ENCODE data around the gene PCOLCE2.

DNA sequence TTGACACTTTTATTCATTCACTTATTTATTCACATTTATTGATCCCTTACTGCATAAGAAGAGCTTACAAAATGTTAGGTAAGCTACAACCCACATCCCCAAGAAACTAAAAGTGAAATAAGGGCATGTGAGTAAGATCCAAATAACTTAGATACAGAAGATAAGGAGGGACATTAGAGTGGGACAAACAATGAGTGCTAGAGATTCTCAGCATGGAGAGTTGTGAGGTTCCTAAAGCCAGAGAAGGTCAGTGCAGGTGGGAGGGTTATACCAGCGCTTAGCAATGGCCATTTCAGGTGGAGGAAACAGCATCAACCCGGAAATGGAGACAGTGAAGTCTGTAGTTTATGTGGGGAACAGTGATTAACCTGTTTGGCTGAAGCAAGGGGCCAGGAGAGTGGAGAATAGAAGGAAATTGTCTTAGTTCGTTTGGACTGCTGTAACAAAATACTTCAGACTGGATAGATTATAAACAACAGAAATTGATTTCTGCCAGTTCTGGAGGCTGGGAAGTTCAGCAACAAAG is 25.5 kb upstream of the PCOLCE2 start:
- TF ChIP-seq CEBPB (IDR thresholded peaks at IDR 0.05; ENCODE audit: borderline replicate concordance in 1 of 2, low read depth in 2 of 2, low read length in 2 of 2) = no peak
- no peak for TF ChIP-seq RAD21 (IDR thresholded peaks at IDR 0.05; ENCODE audit: insufficient read depth, low read depth, low read length)
- TF ChIP-seq EP300 (IDR thresholded peaks at IDR 0.05; ENCODE audit: borderline replicate concordance in 1 of 2, control insufficient read depth in 1 of 2, low read depth in 2 of 2, low read length in 2 of 2) = no peak
- TF ChIP-seq KAT2A (conservative IDR thresholded peaks at IDR 0.05; ENCODE audit: control insufficient read depth, low read depth, low read length) = no peak
- TF ChIP-seq NFIC (IDR thresholded peaks at IDR 0.05; ENCODE audit: low read depth, low read length) = no peak
- TF ChIP-seq, protein P1, sequence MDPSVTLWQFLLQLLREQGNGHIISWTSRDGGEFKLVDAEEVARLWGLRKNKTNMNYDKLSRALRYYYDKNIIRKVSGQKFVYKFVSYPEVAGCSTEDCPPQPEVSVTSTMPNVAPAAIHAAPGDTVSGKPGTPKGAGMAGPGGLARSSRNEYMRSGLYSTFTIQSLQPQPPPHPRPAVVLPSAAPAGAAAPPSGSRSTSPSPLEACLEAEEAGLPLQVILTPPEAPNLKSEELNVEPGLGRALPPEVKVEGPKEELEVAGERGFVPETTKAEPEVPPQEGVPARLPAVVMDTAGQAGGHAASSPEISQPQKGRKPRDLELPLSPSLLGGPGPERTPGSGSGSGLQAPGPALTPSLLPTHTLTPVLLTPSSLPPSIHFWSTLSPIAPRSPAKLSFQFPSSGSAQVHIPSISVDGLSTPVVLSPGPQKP (IDR thresholded peaks at IDR 0.05; ENCODE audit: low read depth, low read length) = no peak
- TF ChIP-seq ZNF217 (IDR thresholded peaks at IDR 0.05) = no peak
- no peak for TF ChIP-seq CBX3 (IDR thresholded peaks at IDR 0.05; ENCODE audit: borderline replicate concordance, low read depth)
- TF ChIP-seq, protein P2, sequence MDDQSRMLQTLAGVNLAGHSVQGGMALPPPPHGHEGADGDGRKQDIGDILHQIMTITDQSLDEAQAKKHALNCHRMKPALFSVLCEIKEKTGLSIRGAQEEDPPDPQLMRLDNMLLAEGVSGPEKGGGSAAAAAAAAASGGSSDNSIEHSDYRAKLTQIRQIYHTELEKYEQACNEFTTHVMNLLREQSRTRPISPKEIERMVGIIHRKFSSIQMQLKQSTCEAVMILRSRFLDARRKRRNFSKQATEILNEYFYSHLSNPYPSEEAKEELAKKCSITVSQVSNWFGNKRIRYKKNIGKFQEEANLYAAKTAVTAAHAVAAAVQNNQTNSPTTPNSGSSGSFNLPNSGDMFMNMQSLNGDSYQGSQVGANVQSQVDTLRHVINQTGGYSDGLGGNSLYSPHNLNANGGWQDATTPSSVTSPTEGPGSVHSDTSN (IDR thresholded peaks at IDR 0.05; ENCODE audit: insufficient replicate concordance, low read depth, low read length) = no peak
- TF ChIP-seq, protein P3, sequence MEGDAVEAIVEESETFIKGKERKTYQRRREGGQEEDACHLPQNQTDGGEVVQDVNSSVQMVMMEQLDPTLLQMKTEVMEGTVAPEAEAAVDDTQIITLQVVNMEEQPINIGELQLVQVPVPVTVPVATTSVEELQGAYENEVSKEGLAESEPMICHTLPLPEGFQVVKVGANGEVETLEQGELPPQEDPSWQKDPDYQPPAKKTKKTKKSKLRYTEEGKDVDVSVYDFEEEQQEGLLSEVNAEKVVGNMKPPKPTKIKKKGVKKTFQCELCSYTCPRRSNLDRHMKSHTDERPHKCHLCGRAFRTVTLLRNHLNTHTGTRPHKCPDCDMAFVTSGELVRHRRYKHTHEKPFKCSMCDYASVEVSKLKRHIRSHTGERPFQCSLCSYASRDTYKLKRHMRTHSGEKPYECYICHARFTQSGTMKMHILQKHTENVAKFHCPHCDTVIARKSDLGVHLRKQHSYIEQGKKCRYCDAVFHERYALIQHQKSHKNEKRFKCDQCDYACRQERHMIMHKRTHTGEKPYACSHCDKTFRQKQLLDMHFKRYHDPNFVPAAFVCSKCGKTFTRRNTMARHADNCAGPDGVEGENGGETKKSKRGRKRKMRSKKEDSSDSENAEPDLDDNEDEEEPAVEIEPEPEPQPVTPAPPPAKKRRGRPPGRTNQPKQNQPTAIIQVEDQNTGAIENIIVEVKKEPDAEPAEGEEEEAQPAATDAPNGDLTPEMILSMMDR (IDR thresholded peaks at IDR 0.05 in 2 of 3, conservative IDR thresholded peaks at IDR 0.05 in 1 of 3; ENCODE audit: control insufficient read depth in 2 of 3, extremely low read depth in 1 of 3, insufficient read depth in 1 of 3, low read depth in 3 of 3, low read length in 3 of 3) = no peak
- no peak for TF ChIP-seq POLR2A (IDR thresholded peaks at IDR 0.05; ENCODE audit: low read depth, low read length)
- no peak for TF ChIP-seq SMC3 (IDR thresholded peaks at IDR 0.05; ENCODE audit: borderline replicate concordance, low read length)
- TF ChIP-seq, protein P4, sequence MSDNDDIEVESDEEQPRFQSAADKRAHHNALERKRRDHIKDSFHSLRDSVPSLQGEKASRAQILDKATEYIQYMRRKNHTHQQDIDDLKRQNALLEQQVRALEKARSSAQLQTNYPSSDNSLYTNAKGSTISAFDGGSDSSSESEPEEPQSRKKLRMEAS (IDR thresholded peaks at IDR 0.05; ENCODE audit: low read depth, low read length) = no peak

Measured in GM12878 (cell line).